Endothelial cell (in vitro differentiated cells): ENCODE results near the gene GNGT2. TPM values are rescaled to one million over a fixed set of nuclear protein-coding genes. Genes with fewer than 3 reads are reported as not detected.

Experiments used
- DNase-seq: peaks from one replicate; pipeline ENCODE4 v3.0.0; 2021; ENCODE audit warnings: low spot score
- H3K27ac Mint-ChIP-seq: one replicate; pipeline ENCODE4 v1.8.0; 2021; ENCODE audit warnings: mixed read lengths, inconsistent platforms; ENCODE audit not compliant: unreplicated experiment
- H3K27me3 Mint-ChIP-seq: one replicate; pipeline ENCODE4 v1.8.0; 2021; ENCODE audit warnings: mild to moderate bottlenecking, moderate library complexity, mixed read lengths, inconsistent platforms; ENCODE audit not compliant: unreplicated experiment
- H3K36me3 Mint-ChIP-seq: one replicate; pipeline ENCODE4 v1.8.0; 2021; ENCODE audit warnings: mild to moderate bottlenecking, low read depth, mixed read lengths, inconsistent platforms; ENCODE audit not compliant: unreplicated experiment
- H3K4me1 Mint-ChIP-seq: one replicate; pipeline ENCODE4 v1.8.0; 2021; ENCODE audit warnings: mild to moderate bottlenecking, mixed read lengths, inconsistent platforms; ENCODE audit not compliant: unreplicated experiment
- H3K4me3 Mint-ChIP-seq: one replicate; pipeline ENCODE4 v1.8.0; 2021; ENCODE audit warnings: mild to moderate bottlenecking, mixed read lengths, inconsistent platforms; ENCODE audit not compliant: unreplicated experiment
- H3K9me3 Mint-ChIP-seq: one replicate; pipeline ENCODE4 v1.8.0; 2021; ENCODE audit warnings: mixed read lengths, inconsistent platforms; ENCODE audit not compliant: unreplicated experiment
- total RNA-seq: library from RNA; stranded (reverse); fragmentation: NEBNext Ultra II Directional; extraction: Animal tissue kit (Norgen Biotek cat#: 25700); gene quantifications from one replicate; pipeline ENCODE4 v1.2.1, GENCODE V29; 2021; ENCODE audit not compliant: unreplicated experiment
- TF ChIP-seq, protein P1 (sequence below): fragments of 200-600 bp; sonication (generic); IDR thresholded peaks from one replicate; pipeline ENCODE4 v1.5.0; 2021; ENCODE audit warnings: antibody characterized with exemption; ENCODE audit not compliant: unreplicated experiment

The GNGT2 gene
- total RNA-seq, 1 donor from 2014 or later, result 2.1 TPM

- Mint-ChIP-seq H3K4me1 (no peaks in the 10 kb centered on the region), H3K9me3 (no peaks in the 10 kb centered on the region), H3K36me3 (no peaks in the 10 kb centered on the region), H3K27ac (no peak overlapping the region), H3K4me3 (no peak overlapping the region), H3K27me3 (no peaks in the 10 kb centered on the region)
- DNase-seq, result no peak
- TF ChIP-seq, protein P1, sequence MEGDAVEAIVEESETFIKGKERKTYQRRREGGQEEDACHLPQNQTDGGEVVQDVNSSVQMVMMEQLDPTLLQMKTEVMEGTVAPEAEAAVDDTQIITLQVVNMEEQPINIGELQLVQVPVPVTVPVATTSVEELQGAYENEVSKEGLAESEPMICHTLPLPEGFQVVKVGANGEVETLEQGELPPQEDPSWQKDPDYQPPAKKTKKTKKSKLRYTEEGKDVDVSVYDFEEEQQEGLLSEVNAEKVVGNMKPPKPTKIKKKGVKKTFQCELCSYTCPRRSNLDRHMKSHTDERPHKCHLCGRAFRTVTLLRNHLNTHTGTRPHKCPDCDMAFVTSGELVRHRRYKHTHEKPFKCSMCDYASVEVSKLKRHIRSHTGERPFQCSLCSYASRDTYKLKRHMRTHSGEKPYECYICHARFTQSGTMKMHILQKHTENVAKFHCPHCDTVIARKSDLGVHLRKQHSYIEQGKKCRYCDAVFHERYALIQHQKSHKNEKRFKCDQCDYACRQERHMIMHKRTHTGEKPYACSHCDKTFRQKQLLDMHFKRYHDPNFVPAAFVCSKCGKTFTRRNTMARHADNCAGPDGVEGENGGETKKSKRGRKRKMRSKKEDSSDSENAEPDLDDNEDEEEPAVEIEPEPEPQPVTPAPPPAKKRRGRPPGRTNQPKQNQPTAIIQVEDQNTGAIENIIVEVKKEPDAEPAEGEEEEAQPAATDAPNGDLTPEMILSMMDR, result no peak
Measured at GRCh38 chr17:49242813-49243212, 32.4 kb upstream of the GNGT2 start.

DNA sequence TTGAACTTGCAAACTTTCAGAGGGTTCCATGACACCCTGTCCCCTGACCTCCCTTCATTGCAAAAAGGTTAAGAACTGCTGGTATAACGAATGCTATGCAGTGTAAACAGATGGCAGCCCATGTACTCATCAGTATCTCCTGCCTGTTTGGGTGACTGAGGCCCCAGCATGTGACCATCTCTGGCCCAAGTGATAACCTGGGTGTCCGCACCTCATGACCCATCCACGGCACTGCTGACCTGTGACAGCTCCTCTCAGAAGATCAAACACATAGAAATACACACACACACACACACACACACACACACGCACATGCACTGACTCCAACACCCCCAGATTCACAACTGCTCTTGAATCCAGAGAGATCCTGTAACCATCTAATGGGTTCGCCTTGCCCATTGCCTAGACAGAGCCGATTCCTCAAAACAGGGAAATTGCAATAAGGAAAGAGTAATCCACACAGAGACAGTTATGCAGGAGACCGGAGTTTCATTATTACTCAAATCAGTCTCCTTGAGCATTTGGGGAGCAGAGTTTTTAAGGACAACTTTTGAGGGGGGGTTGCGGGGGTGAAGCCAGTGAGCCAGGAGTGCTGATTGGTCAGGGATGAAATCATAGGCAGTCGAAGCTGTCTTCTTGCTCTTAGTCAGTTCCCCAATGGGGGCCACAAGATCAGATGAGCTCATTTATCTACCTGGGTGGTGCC is 31.5 kb upstream of the GNGT2 start:
- no peak overlapping the region for H3K4me3 Mint-ChIP-seq
- H3K27ac Mint-ChIP-seq, result no peak overlapping the region
- no peak for DNase-seq
- H3K9me3 Mint-ChIP-seq, result no peaks in the 10 kb centered on the region
- no peaks in the 10 kb centered on the region for H3K4me1 Mint-ChIP-seq
- no peaks in the 10 kb centered on the region for H3K36me3 Mint-ChIP-seq
- H3K27me3 Mint-ChIP-seq, result no peaks in the 10 kb centered on the region
- TF ChIP-seq, protein P1, result no peak

DNA sequence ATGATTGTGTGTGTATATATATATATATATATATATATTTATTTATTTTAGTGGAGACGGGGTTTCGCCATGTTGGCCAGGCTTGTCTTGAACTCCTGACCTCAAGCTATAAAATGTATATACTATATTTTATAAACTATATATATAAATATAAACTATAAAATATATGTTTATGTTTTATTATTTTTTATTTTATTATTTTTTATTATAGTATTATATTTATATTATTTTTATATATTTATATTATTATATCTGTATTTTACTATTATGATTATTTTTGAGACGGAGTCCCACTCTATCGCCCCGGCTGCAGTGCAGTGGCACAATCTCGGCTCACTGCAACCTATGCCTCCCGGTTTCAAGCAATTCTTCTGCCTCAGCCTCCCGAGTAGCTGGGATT is 30.7 kb upstream of the GNGT2 start:
- no peak for DNase-seq
- TF ChIP-seq, protein P1, result no peak
- Mint-ChIP-seq H3K4me3 (no peak overlapping the region), H3K27ac (no peak overlapping the region), H3K27me3 (no peaks in the 10 kb centered on the region), H3K36me3 (no peaks in the 10 kb centered on the region), H3K9me3 (no peaks in the 10 kb centered on the region), H3K4me1 (no peaks in the 10 kb centered on the region)

DNA sequence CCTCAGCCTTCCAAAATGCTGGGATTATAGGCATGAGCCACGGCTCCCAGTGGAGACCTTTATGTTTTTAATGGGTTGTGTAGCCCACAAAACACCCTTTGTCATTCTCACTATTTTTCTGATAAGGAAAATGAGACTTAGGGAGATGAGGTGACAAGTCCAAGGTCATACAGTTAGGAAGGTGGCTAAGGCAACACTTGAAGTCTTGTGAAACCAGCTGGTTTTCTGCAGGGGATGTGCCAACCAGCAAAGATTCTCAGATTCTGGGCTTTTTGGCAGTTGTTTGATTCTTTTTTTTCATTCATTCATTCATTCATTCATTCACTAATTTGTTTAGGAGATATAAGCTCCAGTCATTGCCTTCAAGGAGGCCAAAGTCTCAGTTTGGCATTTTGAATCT is 30.2 kb upstream of the GNGT2 start:
- Mint-ChIP-seq H3K4me3 (no peak overlapping the region), H3K27ac (no peak overlapping the region), H3K36me3 (no peaks in the 10 kb centered on the region), H3K9me3 (no peaks in the 10 kb centered on the region), H3K4me1 (no peaks in the 10 kb centered on the region), H3K27me3 (no peaks in the 10 kb centered on the region)
- TF ChIP-seq, protein P1, result no peak
- no peak for DNase-seq

- no peaks in the 10 kb centered on the region for H3K36me3 Mint-ChIP-seq
- no peaks in the 10 kb centered on the region for H3K9me3 Mint-ChIP-seq
- TF ChIP-seq, protein P1, result no peak
- H3K27ac Mint-ChIP-seq, result no peak overlapping the region
- no peak overlapping the region for H3K4me3 Mint-ChIP-seq
- no peak for DNase-seq
- no peaks in the 10 kb centered on the region for H3K27me3 Mint-ChIP-seq
- H3K4me1 Mint-ChIP-seq, result no peaks in the 10 kb centered on the region
Measured at GRCh38 chr17:49239963-49240362, 29.6 kb upstream of the GNGT2 start.
